HG03095 (cell line): Measurements from ENCODE around the gene BORCS6.

ENCODE experiments used
- ATAC-seq: cut with Tn5 transposase; IDR thresholded peaks from one replicate; pipeline ENCODE4 v1.9.1; 2021; ENCODE audit warnings: moderate library complexity; ENCODE audit not compliant: unreplicated experiment

BORCS6 gene

GRCh38 chr17:8155996-8156245 lies 34.1 kb downstream of the BORCS6 start:
- no peak for ATAC-seq

- ATAC-seq, result no peak
Observed at GRCh38 chr17:8155231-8155995, 34.6 kb downstream of the BORCS6 start.

- ATAC-seq, result no peak
Observed at GRCh38 chr17:8154608-8155155, 35.3 kb downstream of the BORCS6 start.

DNA sequence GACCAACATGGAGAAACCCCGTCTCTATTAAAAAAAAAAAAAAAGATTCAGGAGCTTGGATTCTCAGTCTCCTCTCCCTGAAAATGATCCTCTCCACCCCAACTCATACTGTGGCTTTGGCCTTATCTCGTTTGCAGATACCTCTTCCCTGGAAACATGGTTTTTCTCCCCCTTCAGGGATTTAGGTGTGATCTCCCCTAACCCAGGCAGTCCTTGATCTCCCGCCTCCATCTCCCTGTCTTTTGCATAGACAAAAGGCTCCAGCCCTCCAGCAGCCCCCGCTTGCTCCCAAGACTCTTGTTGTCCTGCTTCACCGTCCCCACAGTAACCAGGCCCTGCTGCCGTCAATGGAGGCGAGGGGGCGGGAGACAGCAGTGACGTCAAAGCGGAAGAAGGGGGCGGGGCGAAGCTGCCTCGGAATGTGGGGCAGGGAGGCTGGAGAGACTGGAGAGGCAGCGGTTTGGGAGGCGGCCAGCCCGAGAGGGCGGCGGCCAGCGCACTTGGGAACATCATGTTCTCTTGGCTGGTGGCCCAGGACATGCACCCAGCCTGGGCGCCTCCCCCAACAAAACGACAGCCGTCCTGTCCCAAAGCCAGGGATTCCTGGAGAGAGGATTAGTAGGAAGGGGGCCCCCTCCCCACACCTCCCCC lies 35.9 kb downstream of the BORCS6 start:
- ATAC-seq, result no peak

DNA sequence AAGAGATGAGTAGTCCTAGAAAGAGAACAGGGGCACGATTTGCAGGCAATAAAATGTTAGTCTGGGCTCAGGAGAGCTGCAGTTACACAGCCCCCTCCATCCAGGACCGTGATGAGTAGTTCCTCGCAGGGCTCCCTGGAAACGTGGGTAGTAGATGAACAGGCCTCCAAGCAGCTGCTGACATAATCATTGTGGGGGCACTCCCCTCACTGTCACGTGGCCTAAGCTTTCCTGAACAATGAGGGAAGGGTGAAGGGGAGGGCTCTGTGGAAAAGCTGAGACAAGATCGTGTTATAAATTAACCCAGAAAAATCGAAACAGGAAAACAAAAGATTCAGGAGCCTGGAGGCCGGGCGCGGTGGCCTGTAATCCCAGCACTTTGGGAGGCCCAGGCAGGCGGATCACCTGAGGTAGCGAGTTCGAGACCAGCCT lies 36.4 kb downstream of the BORCS6 start:
- ATAC-seq, result no peak

GRCh38 chr17:8153031-8153451 lies 36.9 kb downstream of the BORCS6 start:
- ATAC-seq, result no peak

- peak; percentile 25 for ATAC-seq
Observed at GRCh38 chr17:8152112-8152775, 37.7 kb downstream of the BORCS6 start, which contains the start of gene PER1. Gene PER1, minus strand, starts transcription at chr17:8152404. Its CDS starts 1,698 bp downstream, at chr17:8150706.

- ATAC-seq, result no peak
Observed at GRCh38 chr17:8151641-8152111, 38.3 kb downstream of the BORCS6 start.

- ATAC-seq, result peak; percentile 30
Observed at GRCh38 chr17:8151120-8151640, 38.8 kb downstream of the BORCS6 start.

GRCh38 chr17:8150194-8151119 lies 39.5 kb downstream of the BORCS6 start:
- no peak for ATAC-seq

GRCh38 chr17:8149419-8150193 lies 40.4 kb downstream of the BORCS6 start:
- ATAC-seq, result no peak

- no peak for ATAC-seq
Observed at GRCh38 chr17:8148560-8148959, 41.4 kb downstream of the BORCS6 start.

DNA sequence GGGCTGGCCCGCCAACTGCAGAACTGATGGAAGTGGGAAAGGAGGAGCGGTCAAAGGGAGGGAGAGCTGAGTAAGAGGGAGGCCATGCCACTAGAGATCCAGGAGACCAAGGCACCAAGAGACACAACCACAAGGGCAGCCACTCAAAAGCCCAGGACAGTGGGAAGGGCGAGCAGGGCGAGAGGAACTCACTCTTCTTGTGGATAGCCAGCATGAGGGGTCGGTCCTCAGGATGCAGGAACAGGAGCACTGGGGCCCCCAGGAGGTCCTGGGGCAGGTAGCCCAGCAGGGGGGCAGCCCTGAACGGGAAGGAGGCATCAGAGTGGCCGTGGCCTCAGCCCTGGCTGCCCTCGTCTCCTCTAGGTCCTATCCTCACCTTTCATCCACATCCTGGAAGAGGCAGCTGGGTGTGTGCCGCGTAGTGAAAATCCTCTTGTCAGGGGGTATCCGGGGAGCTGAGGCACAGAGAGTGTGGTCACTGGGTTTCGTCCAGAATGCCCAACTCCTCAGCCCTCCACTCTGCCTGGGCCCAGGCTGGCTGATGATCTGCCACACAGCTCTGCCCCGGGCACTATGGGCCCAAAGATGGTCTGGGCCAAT lies 42.1 kb downstream of the BORCS6 start:
- no peak for ATAC-seq

GRCh38 chr17:8147141-8147804 lies 42.7 kb downstream of the BORCS6 start:
- no peak for ATAC-seq

GRCh38 chr17:8146381-8147140 lies 43.4 kb downstream of the BORCS6 start:
- ATAC-seq, result no peak

- no peak for ATAC-seq
Observed at GRCh38 chr17:8145811-8146210, 44.2 kb downstream of the BORCS6 start.

DNA sequence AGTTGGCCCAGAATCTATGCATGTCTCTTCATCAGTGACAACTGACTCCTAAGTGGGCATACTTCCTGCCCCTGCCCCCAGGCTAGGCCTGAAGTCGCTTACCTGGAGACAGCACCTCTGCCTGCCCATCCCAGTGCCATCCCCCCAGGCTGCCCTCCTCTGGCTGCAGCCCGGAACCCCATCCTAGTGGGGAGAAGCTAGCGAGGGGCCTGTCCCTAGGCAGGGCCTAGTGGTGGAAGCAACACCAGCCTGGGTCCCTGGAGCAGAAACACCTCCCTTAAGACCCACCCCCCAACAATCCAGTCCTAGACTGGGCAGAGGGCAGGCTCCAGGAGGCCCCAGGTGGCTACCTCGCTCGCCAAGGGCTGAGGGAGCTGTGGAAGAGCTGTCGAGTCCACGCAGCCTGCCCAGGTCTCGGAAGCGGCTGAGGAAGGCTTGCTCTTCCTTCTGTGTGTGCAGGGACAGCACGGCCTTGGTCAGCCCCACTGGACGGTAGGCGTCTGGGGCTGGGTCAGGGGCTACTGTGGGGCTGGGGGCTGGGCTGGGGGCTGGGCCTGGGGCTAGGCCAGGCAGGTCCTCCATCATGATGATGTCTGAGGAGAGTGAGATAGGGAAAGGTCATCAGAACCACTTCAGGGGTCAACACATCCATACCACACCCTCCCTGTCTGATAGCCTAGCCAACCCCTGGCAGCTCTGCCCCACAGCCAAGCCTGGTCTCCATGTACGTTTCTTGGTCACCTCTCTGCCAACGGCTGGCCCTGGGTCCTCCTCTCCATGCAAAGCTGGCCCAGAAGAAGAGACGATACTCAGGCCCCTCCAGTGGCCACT lies 45.4 kb downstream of the BORCS6 start:
- no peak for ATAC-seq
